Heart right ventricle (tissue), 16 donors: Measurements from ENCODE around the gene AVPR1B. TPM values are rescaled to one million over a fixed set of nuclear protein-coding genes. Genes with fewer than 3 reads are reported as not detected.

Experiments used
- ATAC-seq, 8 donors: fragments of 200-7000 bp; cut with Tn5 transposase; one replicate each; pipeline ENCODE4 v1.9.1; 2020; ENCODE audit warnings: mild to moderate bottlenecking in 8 of 8, moderate library complexity in 8 of 8, moderate number of reproducible peaks in 1 of 8
- DNase-seq, 2 donors: peaks; one replicate each; pipeline ENCODE4 v3.0.0-alpha.2; 2020
- H3K27ac ChIP-seq, 10 donors: fragments of 200-600 bp; sonication (generic) in 2 of 10; one replicate each; pipeline versions ENCODE4 v1.5.0 to v1.8.0; 2020 to 2022; ENCODE audit warnings: mild to moderate bottlenecking in 3 of 10
- H3K27me3 ChIP-seq, 7 donors: fragments of 200-600 bp; one replicate each; pipeline ENCODE4 v1.8.0; 2021 to 2022; ENCODE audit warnings: mild to moderate bottlenecking in 2 of 7
- H3K36me3 ChIP-seq, 9 donors: fragments of 200-600 bp; sonication (generic) in 1 of 9; one replicate each; pipeline versions ENCODE4 v1.5.0 to v1.8.0; 2020 to 2022; ENCODE audit warnings: mild to moderate bottlenecking in 2 of 9
- H3K4me1 ChIP-seq, 9 donors: fragments of 200-600 bp; sonication (generic) in 1 of 9; one replicate each; pipeline versions ENCODE4 v1.5.0 to v1.8.0; 2020 to 2022; ENCODE audit warnings: mild to moderate bottlenecking in 4 of 9
- H3K4me3 ChIP-seq, 10 donors: fragments of 200-600 bp; sonication (generic) in 2 of 10; one replicate each; pipeline versions ENCODE4 v1.5.0 to v1.8.0; 2020 to 2022; ENCODE audit warnings: mild to moderate bottlenecking in 7 of 10, moderate library complexity in 2 of 10
- H3K9me3 ChIP-seq, 11 donors: fragments of 200-600 bp in 10 of 11; sonication (generic) in 2 of 11; one replicate each; pipeline versions ENCODE4 v1.5.0 to v1.8.0; 2013 to 2022; ENCODE audit warnings: mild to moderate bottlenecking in 2 of 11, control low read depth in 1 of 11, moderate library complexity in 1 of 11
- WGBS, 2 donors: extraction: QIAGEN DNeasy Blood & Tissue Kit; methylation state at CpG; one replicate each; pipeline ENCODE4 v1.1.7; 2013; ENCODE audit warnings: inconsistent platforms in 1 of 2; 5-methylcytosine and 5-hydroxymethylcytosine counted together
- intact Hi-C, 10 donors: fragments of 100-400 bp; cut with DNase I; formaldehyde crosslinking; loops; one replicate each; pipeline versions ENCODE4 v1.11.1 to v1.14.2; 2022
- polyA plus RNA-seq, 2 donors: library from polyadenylated mRNA; stranded (reverse); fragments of 200-250 nt; gene quantifications; one replicate each; pipeline ENCODE4 v1.2.3, GENCODE V29; 2013
- total RNA-seq, 10 donors: library from RNA; stranded (reverse); fragmentation: NEBNext Ultra II Directional in 3 of 10; extraction: Animal tissue kit (Norgen Biotek cat#: 25700) in 3 of 10; gene quantifications; one replicate each; pipeline versions ENCODE4 v1.2.1 to v1.2.4, GENCODE V29; 2021 to 2023
- TF ChIP-seq, protein P1 (sequence below), 9 donors: fragments of 200-600 bp; sonication (generic) in 2 of 9; IDR thresholded peaks; one replicate each; pipeline versions ENCODE4 v1.5.0 to v1.8.0; 2021 to 2022; ENCODE audit warnings: antibody characterized with exemption in 9 of 9, mild to moderate bottlenecking in 5 of 9, moderate library complexity in 1 of 9
- donor health status: Arrhythmogenic right ventricular cardiomyopathy.
- donor health status: ischemic (EF 13 %, LVEDD 7.1; RV severe dilation, severe dysfunction).
- donor health status: healthy with polysubstance abuse.
- donor health status: DM: no; HTN: yes; CAD: no.
- donor health status: DM: no; HTN: no; CAD: no.
- donor health status: ischemic (EF 25% LVEDD 6.9; RV normal size, moderate dysfunction).
- donor health status: ischemic (EF 25% LVEDD 5.7; RV mildly dilated, moderate dysfunction).
- donor health status: healthy.
- donor health status: DM: yes; HTN: yes; CAD: no.
- donor health status: Ischemic cardiomyopathy.
- donor health status: ischemic (EF 35%, LVEDD 5.7; RV mildly dilated, moderate dysfunction).
- donor health status: nonischemic (EF 11% LVEDD 7.7; RV severe dilation, severe dysfunction).
- donor health status: DM: yes; HTN: yes; CAD: no.
- donor health status: PGD.
- donor health status: ischemic (EF 29% LVEDD 5.4; RV normal size, mild dysfunction).
- donor health status: nonischemic (EF 23%, LVEDD 6.1; RV moderate dilation, normal function).

Gene AVPR1B
- total and polyA plus RNA-seq, 12 donors, result not detected

DNA sequence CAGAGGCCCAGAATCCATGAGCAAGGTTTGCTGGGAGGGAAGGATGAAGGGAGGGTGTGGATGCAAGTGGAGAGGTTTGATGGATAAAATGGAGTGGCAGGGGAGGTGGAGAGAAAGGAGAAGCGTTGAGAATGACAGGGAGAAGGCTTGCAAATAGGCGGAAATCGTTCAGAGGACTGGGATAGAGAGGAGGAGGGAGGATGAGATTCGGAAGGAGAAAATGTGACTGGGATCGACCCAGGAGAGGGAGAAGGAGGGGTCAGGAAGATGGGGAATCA lies 376 bp downstream of the AVPR1B start:
- TF ChIP-seq, protein P1, sequence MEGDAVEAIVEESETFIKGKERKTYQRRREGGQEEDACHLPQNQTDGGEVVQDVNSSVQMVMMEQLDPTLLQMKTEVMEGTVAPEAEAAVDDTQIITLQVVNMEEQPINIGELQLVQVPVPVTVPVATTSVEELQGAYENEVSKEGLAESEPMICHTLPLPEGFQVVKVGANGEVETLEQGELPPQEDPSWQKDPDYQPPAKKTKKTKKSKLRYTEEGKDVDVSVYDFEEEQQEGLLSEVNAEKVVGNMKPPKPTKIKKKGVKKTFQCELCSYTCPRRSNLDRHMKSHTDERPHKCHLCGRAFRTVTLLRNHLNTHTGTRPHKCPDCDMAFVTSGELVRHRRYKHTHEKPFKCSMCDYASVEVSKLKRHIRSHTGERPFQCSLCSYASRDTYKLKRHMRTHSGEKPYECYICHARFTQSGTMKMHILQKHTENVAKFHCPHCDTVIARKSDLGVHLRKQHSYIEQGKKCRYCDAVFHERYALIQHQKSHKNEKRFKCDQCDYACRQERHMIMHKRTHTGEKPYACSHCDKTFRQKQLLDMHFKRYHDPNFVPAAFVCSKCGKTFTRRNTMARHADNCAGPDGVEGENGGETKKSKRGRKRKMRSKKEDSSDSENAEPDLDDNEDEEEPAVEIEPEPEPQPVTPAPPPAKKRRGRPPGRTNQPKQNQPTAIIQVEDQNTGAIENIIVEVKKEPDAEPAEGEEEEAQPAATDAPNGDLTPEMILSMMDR (IDR thresholded peaks at IDR 0.05), result no peak
- H3K36me3 ChIP-seq, result no peaks in the 10 kb centered on the region
- peaks cover 0 to 17% (median 12%) of the 10 kb centered on the region in 11 donors for H3K9me3 ChIP-seq
- peak overlapping the region in 2 of 10 donors; percentile 3 to 20 for H3K27ac ChIP-seq
- ATAC-seq (peak in 2 of 8 donors; percentile 6 to 9), DNase-seq (no peak)
- H3K4me3 ChIP-seq, result peak overlapping the region; percentile 27 to 60 (median 52)
- H3K27me3 ChIP-seq, result peaks cover 0 to 36% (median 0%) of the 10 kb centered on the region in 7 donors
- 20 to 29% methylated on average over 5 of the region's 5 CpGs for WGBS, 2 donors
- peaks cover 0 to 21% (median 12%) of the 10 kb centered on the region in 9 donors for H3K4me1 ChIP-seq
- intact Hi-C loops, result no loop called here

DNA sequence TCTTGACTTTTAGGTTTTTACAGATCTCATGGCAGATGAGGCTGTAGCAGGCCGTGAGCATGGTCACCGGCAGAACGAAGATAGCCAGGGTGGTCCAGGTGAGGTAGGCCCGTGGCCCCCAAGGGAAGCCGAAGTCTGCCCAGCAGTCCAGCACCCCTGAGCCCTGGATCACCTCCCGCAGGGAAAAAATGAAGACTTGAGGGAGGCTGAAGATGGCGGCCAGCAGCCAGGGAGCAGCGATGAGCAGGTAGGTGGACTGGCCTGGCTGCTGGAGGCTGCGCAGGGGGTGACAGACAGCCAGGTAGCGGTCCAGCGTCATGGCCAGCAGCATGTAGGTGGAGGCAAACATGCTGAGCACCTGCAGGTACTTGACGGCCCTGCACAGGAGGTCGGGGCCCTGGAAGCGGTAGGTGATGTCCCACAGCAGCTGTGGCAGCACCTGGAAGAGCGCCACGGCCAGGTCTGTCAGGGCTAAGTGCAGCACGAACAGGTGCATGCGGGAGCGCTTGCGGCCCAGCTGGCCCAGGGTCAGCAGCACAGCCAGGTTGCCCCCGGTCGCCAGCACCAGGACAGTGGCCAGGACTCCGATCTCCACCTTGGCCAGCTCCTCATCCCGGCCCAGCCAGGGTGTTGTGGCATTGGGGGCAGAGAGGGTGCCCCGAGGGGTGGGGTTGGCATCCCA lies 856 bp downstream of the AVPR1B start:
- ATAC-seq, result peak in 1 of 8 donors; percentile 8
- H3K36me3 ChIP-seq, result no peaks in the 10 kb centered on the region
- H3K9me3 ChIP-seq, result peaks cover 0 to 12% (median 8%) of the 10 kb centered on the region in 11 donors
- H3K4me3 ChIP-seq, result no peak overlapping the region
- TF ChIP-seq, protein P1 (IDR thresholded peaks at IDR 0.05), result no peak
- peaks cover 0 to 21% (median 12%) of the 10 kb centered on the region in 9 donors for H3K4me1 ChIP-seq
- intact Hi-C loops, result no loop called here
- 94 to 95% methylated on average over 25 of the region's 25 CpGs for WGBS, 2 donors
- H3K27ac ChIP-seq, result no peak overlapping the region
- H3K27me3 ChIP-seq, result peaks cover 0 to 36% (median 0%) of the 10 kb centered on the region in 7 donors
- no peak for DNase-seq

DNA sequence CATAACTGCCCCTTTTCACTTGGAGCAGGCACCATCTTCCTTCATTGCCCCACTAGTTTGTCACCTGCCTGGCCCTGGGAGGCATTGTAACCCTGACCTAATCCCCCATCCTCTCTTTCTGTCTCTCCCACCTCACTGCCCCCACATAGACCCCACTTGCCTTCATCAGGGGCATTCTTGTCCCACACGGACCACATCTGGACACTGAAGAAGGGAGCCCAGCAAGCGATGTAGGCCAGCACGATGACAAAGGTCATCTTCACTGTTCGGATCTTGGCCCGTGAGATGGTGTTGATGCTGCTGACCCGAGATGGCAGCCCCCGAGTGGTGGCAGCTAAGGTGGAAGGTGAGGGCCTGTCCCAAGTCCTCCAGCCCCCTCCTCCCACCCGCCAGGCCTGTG lies 1.4 kb downstream of the AVPR1B start:
- H3K4me3 ChIP-seq, result no peak overlapping the region
- H3K27ac ChIP-seq, result no peak overlapping the region
- 92 to 98% methylated on average over 8 of the region's 8 CpGs for WGBS, 2 donors
- H3K36me3 ChIP-seq, result no peaks in the 10 kb centered on the region
- intact Hi-C loops, result no loop called here
- H3K9me3 ChIP-seq, result peaks cover 0 to 6% (median 2%) of the 10 kb centered on the region in 11 donors
- DNase-seq (no peak), ATAC-seq (no peak)
- TF ChIP-seq, protein P1 (IDR thresholded peaks at IDR 0.05), result no peak
- H3K4me1 ChIP-seq, result peaks cover 0 to 21% (median 12%) of the 10 kb centered on the region in 9 donors
- H3K27me3 ChIP-seq, result peaks cover 0 to 36% (median 0%) of the 10 kb centered on the region in 7 donors

DNA sequence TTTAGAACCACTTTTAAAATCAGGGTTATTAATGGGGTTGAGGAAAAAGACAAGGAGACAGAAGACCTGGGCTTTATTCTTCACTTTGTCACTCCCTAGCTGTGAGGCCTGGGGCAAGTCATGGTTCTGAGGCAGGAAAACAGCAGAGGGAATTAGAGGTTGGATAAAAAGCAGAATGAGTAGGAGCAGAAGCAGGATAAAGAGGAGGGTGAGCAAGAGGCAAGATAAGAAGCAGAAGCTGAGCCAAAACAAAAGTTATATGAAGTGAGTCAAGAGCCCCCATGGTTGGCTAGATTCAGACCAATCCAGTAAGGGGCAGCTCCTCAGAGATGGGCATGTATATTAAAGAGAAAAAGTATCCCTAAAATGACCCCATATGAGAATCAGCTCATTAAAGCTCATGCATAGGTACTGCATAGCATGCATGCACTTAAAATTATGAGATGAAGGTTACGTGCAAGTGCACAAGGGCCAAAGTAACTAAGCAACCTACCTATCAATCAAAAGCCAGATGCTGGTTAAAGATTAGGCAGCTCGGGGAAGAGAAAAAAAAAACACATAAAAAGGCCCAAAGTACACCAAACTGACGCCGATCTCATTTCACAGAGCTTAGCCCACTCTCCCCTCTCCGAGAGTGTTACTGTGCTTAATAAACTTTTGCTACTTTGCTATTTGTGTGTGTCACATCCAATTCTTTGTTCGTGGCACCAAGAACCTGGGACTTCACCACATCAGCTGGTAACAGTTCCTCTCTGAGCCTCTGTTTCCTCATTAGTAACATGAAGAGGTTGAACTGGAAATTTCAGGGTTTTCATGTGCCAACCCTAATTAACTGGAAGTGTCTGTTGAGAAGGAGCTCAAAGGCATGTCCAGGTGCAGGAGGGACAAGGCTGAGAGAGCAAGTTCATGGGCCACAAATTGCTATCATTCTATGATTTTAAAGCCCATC lies 2.2 kb downstream of the AVPR1B start:
- Histone ChIP-seq H3K36me3 (no peaks in the 10 kb centered on the region), H3K9me3 (no peaks in the 10 kb centered on the region), H3K27ac (no peak overlapping the region), H3K4me3 (no peak overlapping the region), H3K4me1 (peaks cover 0 to 21% (median 12%) of the 10 kb centered on the region in 9 donors), H3K27me3 (peaks cover 0 to 34% (median 0%) of the 10 kb centered on the region in 7 donors)
- TF ChIP-seq, protein P1 (IDR thresholded peaks at IDR 0.05), result no peak
- no peak for ATAC-seq
- no peak for DNase-seq
- 84 to 91% methylated on average over 6 of the region's 6 CpGs for WGBS, 2 donors
- intact Hi-C loops, result loop anchor here in 1 of 10 donors (5.0 kb wide), 1 partner anchor 183 kb away; no protein-coding TSS in a partner anchor
